Measurements from ENCODE around the gene H3-3A.

DNA sequence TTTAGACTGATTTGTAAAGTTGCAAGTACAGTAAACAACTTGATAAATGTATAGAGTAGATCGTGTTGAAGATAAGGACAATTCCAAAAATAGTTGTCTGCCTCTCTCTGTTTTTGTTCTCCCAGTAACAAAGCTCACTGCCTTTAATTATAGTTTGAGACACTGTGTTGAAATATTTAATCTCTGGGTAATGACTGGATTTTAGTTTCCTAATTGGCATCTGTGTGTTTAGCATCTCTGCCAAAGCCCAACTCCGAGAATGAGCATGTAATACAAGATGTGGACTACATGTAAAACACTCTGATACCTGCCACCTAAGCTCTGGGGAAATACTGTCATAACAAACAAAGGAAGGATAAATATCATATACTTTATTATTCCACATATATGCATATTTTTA is 35.7 kb upstream of the H3-3A start:
- TF ChIP-seq, protein P1, sequence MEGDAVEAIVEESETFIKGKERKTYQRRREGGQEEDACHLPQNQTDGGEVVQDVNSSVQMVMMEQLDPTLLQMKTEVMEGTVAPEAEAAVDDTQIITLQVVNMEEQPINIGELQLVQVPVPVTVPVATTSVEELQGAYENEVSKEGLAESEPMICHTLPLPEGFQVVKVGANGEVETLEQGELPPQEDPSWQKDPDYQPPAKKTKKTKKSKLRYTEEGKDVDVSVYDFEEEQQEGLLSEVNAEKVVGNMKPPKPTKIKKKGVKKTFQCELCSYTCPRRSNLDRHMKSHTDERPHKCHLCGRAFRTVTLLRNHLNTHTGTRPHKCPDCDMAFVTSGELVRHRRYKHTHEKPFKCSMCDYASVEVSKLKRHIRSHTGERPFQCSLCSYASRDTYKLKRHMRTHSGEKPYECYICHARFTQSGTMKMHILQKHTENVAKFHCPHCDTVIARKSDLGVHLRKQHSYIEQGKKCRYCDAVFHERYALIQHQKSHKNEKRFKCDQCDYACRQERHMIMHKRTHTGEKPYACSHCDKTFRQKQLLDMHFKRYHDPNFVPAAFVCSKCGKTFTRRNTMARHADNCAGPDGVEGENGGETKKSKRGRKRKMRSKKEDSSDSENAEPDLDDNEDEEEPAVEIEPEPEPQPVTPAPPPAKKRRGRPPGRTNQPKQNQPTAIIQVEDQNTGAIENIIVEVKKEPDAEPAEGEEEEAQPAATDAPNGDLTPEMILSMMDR (IDR thresholded peaks at IDR 0.05): no peak
- no peak for TF ChIP-seq POLR2A (IDR thresholded peaks at IDR 0.05)
- no peak for TF ChIP-seq EP300 (IDR thresholded peaks at IDR 0.05)

Data from suprapubic skin (tissue), 3 donors.